SU-DHL-6 (cell line): ENCODE results near the gene TMC4.

ENCODE experiments used
- CTCF ChIP-seq: fragments of 200-600 bp; sonication (generic); IDR thresholded peaks from one replicate; pipeline ENCODE4 v1.5.1; 2017; ENCODE audit warnings: antibody characterized with exemption, mild to moderate bottlenecking, low read length, moderate library complexity; ENCODE audit not compliant: insufficient read depth, poor library complexity, severe bottlenecking
- EZH2phosphoT487 ChIP-seq: fragments of 200-600 bp; sonication (generic), shearing (Covaris generic); conservative IDR thresholded peaks from 2 replicates; pipeline ENCODE4 v1.6.1; 2018; ENCODE audit warnings: mild to moderate bottlenecking, antibody characterized with exemption, low read length, moderate library complexity, mixed read lengths

DNA sequence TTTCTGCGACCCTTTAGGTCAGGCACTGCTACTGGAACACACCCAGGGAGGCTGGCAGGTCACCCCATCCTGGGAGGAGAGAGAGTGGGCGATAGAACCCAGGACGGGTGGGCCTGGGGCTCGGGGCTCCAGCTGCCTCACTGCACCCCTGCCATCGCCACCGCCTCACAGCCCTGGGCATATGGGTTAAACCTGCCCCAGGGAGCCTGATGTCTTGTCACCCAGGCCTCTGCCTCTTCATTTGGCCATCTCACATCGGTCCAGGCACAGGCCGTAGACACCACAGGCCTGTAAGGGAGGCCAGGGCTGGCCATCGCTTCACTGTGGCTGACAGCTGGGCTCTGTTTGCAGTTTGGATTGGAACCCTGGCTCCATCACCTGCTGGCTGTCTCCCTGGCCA lies 47.2 kb downstream of the TMC4 start:
- TF ChIP-seq CTCF (no peak), EZH2phosphoT487 (no peak)
